Type B pancreatic cell (in vitro differentiated cells): ENCODE results near the gene KCNQ5. TPM values are rescaled to one million over a fixed set of nuclear protein-coding genes. Genes with fewer than 3 reads are reported as not detected.

ENCODE experiments used
- DNase-seq: peaks from one replicate; pipeline ENCODE4 v3.0.0; 2021; ENCODE audit warnings: mixed read lengths; ENCODE audit not compliant: unreplicated experiment; ENCODE audit errors: extremely low spot score
- H3K27ac Mint-ChIP-seq: 2 replicates; pipeline ENCODE4 v1.8.0; 2021; ENCODE audit warnings: mild to moderate bottlenecking, mixed read lengths
- H3K27me3 Mint-ChIP-seq: 2 replicates; pipeline ENCODE4 v1.8.0; 2021; ENCODE audit warnings: mixed read lengths
- H3K36me3 Mint-ChIP-seq: 2 replicates; pipeline ENCODE4 v1.8.0; 2021; ENCODE audit warnings: mixed read lengths
- H3K4me1 Mint-ChIP-seq: one replicate; pipeline ENCODE4 v1.8.0; 2021; ENCODE audit warnings: mixed read lengths; ENCODE audit not compliant: unreplicated experiment
- H3K4me3 Mint-ChIP-seq: 2 replicates; pipeline ENCODE4 v1.8.0; 2021; ENCODE audit warnings: mild to moderate bottlenecking, mixed read lengths
- H3K9me3 Mint-ChIP-seq: 2 replicates; pipeline ENCODE4 v1.8.0; 2021; ENCODE audit warnings: mixed read lengths
- CTCF ChIP-seq: fragments of 200-600 bp; sonication (generic); conservative IDR thresholded peaks from 2 replicates; pipeline ENCODE4 v1.5.0; 2021; ENCODE audit warnings: antibody characterized with exemption, mild to moderate bottlenecking
- total RNA-seq: library from RNA; stranded (reverse); gene quantifications from 2 replicates; pipeline ENCODE4 v1.2.1, GENCODE V29; 2021; ENCODE audit warnings: low replicate concordance

Gene KCNQ5
- total RNA-seq, 1 donor from 2014 or later, result 1.7 TPM

GRCh38 chr6:72788188-72788587 is 166.3 kb downstream of the KCNQ5 start:
- H3K27me3 Mint-ChIP-seq, result no peaks in the 10 kb centered on the region
- no peaks in the 10 kb centered on the region for H3K36me3 Mint-ChIP-seq
- DNase-seq, result no peak
- H3K27ac Mint-ChIP-seq, result peak overlapping the region; percentile 57
- TF ChIP-seq CTCF, result no peak
- no peak overlapping the region for H3K4me3 Mint-ChIP-seq
- H3K9me3 Mint-ChIP-seq, result no peaks in the 10 kb centered on the region
- H3K4me1 Mint-ChIP-seq, result no peaks in the 10 kb centered on the region

- Mint-ChIP-seq H3K4me1 (no peaks in the 10 kb centered on the region), H3K27ac (no peak overlapping the region), H3K27me3 (no peaks in the 10 kb centered on the region), H3K9me3 (no peaks in the 10 kb centered on the region), H3K36me3 (no peaks in the 10 kb centered on the region), H3K4me3 (no peak overlapping the region)
- DNase-seq, result no peak
- no peak for TF ChIP-seq CTCF
Observed at GRCh38 chr6:72789145-72789544, 167.3 kb downstream of the KCNQ5 start.

- H3K9me3 Mint-ChIP-seq, result no peaks in the 10 kb centered on the region
- H3K4me1 Mint-ChIP-seq, result no peaks in the 10 kb centered on the region
- no peaks in the 10 kb centered on the region for H3K27me3 Mint-ChIP-seq
- H3K4me3 Mint-ChIP-seq, result no peak overlapping the region
- H3K27ac Mint-ChIP-seq, result no peak overlapping the region
- DNase-seq, result no peak
- H3K36me3 Mint-ChIP-seq, result no peaks in the 10 kb centered on the region
- no peak for TF ChIP-seq CTCF
Observed at GRCh38 chr6:72792692-72793091, 170.8 kb downstream of the KCNQ5 start.

- no peaks in the 10 kb centered on the region for H3K9me3 Mint-ChIP-seq
- no peaks in the 10 kb centered on the region for H3K27me3 Mint-ChIP-seq
- DNase-seq, result no peak
- H3K36me3 Mint-ChIP-seq, result no peaks in the 10 kb centered on the region
- H3K4me3 Mint-ChIP-seq, result no peak overlapping the region
- TF ChIP-seq CTCF, result no peak
- H3K4me1 Mint-ChIP-seq, result no peaks in the 10 kb centered on the region
- H3K27ac Mint-ChIP-seq, result no peak overlapping the region
Observed at GRCh38 chr6:72793641-72794395, 172.0 kb downstream of the KCNQ5 start.

- Mint-ChIP-seq H3K27me3 (no peaks in the 10 kb centered on the region), H3K4me3 (no peak overlapping the region), H3K27ac (no peak overlapping the region), H3K9me3 (no peaks in the 10 kb centered on the region), H3K36me3 (no peaks in the 10 kb centered on the region), H3K4me1 (no peaks in the 10 kb centered on the region)
- no peak for DNase-seq
- TF ChIP-seq CTCF, result no peak
Observed at GRCh38 chr6:72798196-72798595, 176.3 kb downstream of the KCNQ5 start.
